Right lobe of liver (tissue), 4 donors: ENCODE data around the gene UGP2.

Source experiments
- CTCF ChIP-seq, 4 donors: fragments of 200-600 bp in 3 of 4; fragments of 450-650 bp in 1 of 4; IDR thresholded peaks; one replicate each; pipeline versions ENCODE4 v1.5.1 to v1.8.0; 2016 to 2022; ENCODE audit warnings: antibody characterized with exemption in 4 of 4, mild to moderate bottlenecking in 2 of 4
- POLR2A ChIP-seq: fragments of 450-650 bp; IDR thresholded peaks from one replicate; pipeline ENCODE4 v1.6.1; 2017; ENCODE audit warnings: antibody characterized with exemption, mild to moderate bottlenecking
- donor health status: DM: no; HTN: no; CAD: no.
- donor health status: DM: no; HTN: no; CAD: no.
- donor health status: DM: no; HTN: yes; CAD: no.

- TF ChIP-seq POLR2A = no peak
- TF ChIP-seq CTCF (IDR thresholded peaks at IDR 0.05) = no peak
Observed at GRCh38 chr2:63821396-63821795, 20.3 kb upstream of the UGP2 start.
